HuH-7.5 (cell line): Measurements from ENCODE around the gene HSPA14.
"Not testable (repeated sequence)": the region's sequence is repeated elsewhere in the genome, so short reads cannot be mapped to it uniquely, and the experiment has no call there.

Experiments used
- DNase-seq: peaks from one replicate; pipeline ENCODE4 v3.0.0; 2011; ENCODE audit warnings: low spot score

The HSPA14 gene

DNA sequence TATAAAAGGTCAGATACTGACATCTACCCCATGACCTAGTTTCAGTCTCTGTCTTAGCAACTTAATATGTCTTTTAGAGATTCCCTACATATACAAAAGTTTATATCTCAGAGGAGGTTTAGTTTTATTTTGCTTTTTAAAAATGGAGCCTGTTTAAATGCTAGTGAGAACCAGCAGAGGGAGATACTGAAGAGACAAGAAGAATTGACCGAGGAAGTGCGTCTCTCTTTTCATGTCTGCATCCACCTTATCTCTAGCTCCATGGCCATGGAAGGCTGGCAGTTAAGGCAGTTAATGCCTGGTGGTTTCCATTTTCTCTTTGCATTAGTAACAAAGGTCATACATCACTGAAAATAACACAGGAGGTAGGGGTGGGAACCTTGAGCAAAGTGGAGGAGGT is 51.2 kb downstream of the HSPA14 start:
- DNase-seq: no peak

DNA sequence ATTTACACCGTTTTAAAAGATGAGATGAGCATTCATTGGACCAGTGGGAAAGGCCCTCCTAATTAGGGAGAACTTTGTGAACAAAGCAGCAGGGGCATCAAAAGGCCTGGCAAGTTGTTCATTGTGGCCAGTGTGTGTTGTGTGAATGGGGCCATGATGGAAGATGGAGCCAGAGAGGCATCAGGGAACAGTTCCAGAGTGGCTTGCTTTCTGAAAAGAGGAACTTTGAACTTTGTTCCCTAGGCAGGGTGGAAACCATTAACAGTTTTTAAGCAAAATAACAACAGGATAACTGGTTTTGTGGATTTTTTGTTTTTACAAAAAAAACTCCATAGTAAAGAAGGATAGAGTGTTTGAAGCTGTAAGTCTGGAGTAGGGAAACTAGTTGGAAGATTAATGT is 53.0 kb downstream of the HSPA14 start:
- DNase-seq: no peak

DNA sequence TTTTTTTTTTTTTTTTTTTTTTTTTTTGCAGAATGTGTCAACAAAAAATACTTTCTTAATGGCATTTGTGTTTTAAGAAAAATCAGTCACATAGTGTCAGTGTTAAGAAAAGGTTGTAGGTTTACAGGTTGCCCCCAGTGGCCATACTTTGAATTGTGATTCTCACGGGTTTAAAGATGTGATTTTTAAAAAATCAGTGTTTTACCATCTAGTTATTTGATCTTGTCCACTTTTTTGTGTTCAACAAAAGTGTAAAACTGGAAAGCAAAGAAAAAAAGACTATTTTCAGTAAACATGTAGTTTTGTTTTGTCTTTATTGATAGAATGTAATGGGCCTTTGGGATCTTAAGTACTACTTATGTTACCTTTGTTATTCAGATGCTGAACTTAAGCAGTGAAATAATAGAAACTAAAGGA is 66.2 kb downstream of the HSPA14 start:
- no peak for DNase-seq

DNA sequence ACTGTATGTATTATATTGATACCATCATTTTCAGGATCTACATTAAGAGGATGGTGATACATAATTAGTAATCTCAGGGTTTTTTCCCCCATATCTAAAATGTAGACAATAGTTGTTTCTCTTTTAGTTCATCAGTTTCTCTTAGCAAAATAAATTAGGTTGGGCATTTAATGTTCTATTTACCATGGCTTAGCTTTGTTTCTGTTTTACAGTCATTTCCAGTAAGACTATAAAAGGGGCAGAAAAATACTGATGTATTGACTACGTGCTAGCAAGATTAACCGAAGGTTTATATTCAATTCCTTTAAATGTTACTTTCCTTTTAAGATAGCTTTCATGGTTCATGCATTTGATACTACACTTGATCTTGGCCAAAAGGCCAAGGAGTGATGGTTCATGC is 66.8 kb downstream of the HSPA14 start:
- DNase-seq: no peak

DNA sequence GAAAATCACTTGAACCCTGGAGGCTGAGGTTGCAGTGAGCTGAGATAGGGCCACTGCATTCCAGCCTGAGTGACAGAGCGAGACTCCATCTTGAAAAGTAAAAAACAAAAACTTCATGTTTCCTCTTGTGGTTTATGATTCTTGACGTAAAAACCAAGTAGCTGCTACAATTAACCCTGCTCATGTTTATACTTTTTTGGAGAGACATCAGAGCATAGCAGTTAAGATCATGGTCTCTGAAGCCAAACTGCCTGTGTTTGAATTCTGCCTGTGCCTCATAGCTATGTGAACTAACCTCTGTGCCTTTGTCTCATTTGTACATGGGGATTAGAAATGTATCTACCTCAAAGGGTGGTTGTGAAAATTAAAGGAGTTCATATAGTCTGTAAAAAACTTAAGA is 67.8 kb downstream of the HSPA14 start:
- no peak for DNase-seq

DNA sequence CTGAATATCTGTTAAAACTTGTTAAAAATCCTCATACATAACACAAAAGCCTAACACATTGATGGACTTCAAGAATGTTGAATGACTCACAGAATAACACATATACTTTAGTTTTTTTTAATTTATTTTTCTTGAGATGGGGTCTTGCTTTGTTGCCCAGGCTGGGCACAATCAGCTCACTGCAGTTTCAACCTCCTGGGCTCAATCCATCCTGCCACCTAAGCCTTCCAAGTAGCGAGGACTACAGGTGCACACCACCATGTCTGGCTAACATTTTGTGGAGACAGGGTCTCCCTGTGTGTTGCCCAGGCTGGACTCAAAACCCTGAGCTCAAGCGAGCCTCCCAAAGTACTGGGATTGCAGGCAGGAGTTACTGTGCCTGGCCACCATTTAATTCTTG is 68.7 kb downstream of the HSPA14 start:
- no peak for DNase-seq

DNA sequence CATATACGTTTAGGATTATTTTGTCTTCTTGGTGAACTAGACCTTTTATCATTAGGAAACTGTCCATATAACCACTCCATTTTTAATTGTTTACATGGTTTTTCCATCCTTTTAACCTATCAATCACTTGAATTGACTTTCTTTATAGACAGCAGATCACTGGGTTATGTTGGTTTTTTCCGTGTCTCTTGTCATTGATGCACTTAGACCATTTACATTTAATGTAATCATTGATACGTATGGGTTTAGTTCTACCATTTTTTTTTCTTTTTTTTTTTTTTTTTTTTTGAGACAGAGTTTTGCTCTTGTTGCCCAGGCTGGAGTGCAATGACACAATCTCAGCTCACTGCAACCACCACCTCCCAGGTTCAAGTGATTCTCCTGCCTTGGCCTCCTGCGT is 69.5 kb downstream of the HSPA14 start:
- not testable (repeated sequence) for DNase-seq

DNA sequence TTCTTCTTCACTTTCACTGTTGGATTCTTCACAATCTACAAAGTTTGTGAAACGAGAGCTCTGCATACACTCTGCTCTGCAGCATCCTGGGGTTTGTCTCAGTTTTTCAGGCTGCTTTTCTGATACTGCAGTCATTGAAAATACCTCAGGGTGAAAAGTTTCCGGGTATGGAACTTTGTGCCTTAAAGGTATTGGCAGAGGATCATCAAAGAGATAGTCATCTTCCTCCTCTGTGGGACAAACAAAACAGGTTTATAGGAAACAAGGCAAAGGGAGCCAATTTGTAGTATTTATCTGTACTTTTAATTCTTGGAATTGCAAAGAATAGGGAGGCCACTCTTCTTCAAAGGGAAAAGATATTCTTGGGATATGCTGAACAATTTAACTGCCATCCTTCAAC is 71.0 kb downstream of the HSPA14 start:
- no peak for DNase-seq

DNA sequence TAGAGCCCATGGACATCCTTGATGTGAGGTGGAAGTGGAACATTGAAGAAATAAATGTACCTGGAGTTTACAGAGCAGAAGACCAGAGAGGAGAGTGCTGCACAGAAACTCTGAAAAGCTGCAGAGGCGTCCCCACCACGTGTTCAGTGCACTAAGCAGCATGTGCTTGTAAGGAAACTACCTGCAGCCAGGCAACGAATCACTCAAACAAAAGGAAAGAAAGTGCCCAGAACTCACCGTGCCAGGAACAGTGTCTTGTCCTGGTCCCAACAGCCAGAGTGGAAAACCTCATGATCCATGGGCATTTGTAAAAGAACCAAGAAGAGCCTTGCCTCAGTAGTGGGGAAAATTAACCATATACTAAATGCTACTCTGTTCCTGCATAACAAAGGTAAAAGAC is 72.8 kb downstream of the HSPA14 start:
- DNase-seq: no peak

DNA sequence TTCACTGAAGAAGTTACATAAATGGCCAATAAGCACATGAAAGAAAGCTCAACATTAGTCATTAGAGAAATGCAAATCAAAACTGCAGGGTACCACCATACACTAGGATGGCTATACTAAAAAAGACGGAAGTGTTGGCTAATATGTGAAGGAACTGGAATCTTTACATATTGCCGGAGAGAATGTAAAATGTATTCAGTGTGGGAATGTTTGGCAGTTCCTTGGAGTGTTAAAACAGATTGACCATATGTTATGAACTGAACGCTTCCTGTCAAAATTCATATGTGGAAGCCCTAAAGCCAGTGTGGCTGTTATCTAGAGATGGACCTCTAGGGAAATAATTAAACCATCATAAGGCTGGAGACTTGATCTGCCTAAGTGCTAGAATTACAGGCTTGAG is 73.7 kb downstream of the HSPA14 start:
- DNase-seq: no peak

DNA sequence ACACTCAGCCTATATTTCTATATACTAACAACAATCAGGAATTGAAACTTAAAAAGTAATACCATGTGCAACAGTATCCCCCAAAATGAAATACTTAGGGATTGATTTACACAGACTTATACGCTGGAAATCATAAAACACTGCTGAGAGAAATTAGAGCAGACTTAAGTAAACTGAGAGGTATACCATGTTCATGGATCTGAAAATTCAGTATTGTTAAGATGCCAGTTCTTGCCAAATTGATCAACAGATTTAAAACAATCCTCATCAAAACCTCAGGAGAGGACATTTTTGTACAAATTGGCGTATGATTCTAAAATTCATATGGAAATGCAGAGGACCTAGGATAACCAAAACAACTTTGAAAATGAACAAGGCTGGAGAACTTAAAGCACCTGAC is 78.5 kb downstream of the HSPA14 start:
- no peak for DNase-seq

DNA sequence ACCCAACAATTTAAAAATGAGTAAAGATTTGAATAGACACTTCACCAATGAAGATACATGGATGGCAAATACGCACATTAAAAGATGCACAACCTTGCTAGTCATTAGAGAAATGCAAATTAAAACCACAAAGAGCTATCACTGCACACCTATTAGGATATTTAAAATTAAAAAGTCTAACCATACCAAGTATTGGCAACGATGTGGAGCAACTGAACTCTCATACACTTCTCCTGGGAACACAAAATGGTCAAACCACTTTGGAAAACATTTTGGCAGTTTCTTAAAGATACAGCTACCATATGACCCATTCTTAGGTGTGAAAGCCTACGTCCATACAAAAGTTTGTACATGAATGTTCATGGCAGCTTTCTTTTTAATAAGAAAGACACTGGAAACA is 79.7 kb downstream of the HSPA14 start:
- no peak for DNase-seq

DNA sequence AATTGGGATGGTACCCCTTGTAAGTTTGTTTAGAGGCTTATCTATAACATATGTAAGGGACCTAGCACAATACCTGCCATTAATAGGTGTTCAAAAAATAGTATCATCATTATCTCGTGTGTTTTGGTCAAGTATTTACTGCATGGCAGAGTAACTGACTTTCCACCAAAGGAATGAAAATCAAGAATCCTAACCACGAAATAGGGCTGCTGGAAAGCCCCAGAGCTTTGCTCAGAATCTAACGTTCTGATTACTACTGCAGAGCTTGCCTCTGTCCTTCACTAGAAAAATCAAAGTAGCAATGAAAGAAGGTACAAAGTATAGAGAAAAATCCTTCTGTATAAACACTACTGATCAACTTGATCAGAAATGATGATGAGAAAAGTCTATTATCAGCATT is 80.9 kb downstream of the HSPA14 start:
- DNase-seq: no peak
